BJ (cell line): ENCODE measurements around the gene OR4D1. TPM values are rescaled to one million over a fixed set of nuclear protein-coding genes. Genes with fewer than 3 reads are reported as not detected.
"Not testable (repeated sequence)": the region's sequence is repeated elsewhere in the genome, so short reads cannot be mapped to it uniquely, and the experiment has no call there.

Experiments used
- CTCF ChIA-PET: fragments of 350-600 bp; formaldehyde crosslinking; extraction: SDS; loops from one replicate; lab custom pipeline; 2021; ENCODE audit warnings: antibody characterized with exemption, inconsistent platforms; lab: Yijun Ruan, JAX
- POLR2A ChIA-PET: fragments of 300-600 bp; sonication (Branson Sonifier 250); formaldehyde crosslinking; extraction: SDS; loops from one replicate; lab custom pipeline; 2021; ENCODE audit warnings: antibody characterized with exemption; lab: Charles Lee
- DNase-seq: peaks from one replicate; pipeline ENCODE4 v3.0.0-alpha.2; 2011; ENCODE audit warnings: low read depth
- H3K27me3 ChIP-seq: 2 replicates; pipeline ENCODE4 v1.6.0; 2011; ENCODE audit warnings: low read length; ENCODE audit not compliant: control insufficient read depth, insufficient read depth
- H3K36me3 ChIP-seq: 2 replicates; pipeline ENCODE4 v1.5.1; 2011; ENCODE audit warnings: low read length; ENCODE audit not compliant: control insufficient read depth, insufficient read depth
- H3K4me3 ChIP-seq: 2 replicates; pipeline ENCODE4 v1.5.1; 2011; ENCODE audit warnings: low read depth, mild to moderate bottlenecking, control low read depth, low read length
- polyA minus RNA-seq: library from RNA; depleted of rRNA, polyadenylated mRNA; stranded (reverse); fragments of >200 nt; gene quantifications from 2 replicates; pipeline ENCODE4 v1.2.3, GENCODE V29; 2011; rRNA and poly(A)+ RNA removed
- polyA plus RNA-seq: library from polyadenylated mRNA; depleted of rRNA; stranded (reverse); fragments of >200 nt; gene quantifications from 2 replicates; pipeline ENCODE4 v1.2.3, GENCODE V29; 2011; rRNA removed
- TF ChIP-seq, protein P1 (sequence below): IDR thresholded peaks from 2 replicates; pipeline ENCODE4 v1.5.1; 2011; ENCODE audit warnings: low read depth, mild to moderate bottlenecking, control low read depth, inconsistent platforms, low read length, moderate library complexity; ENCODE audit not compliant: insufficient read depth

The OR4D1 gene
- polyA plus RNA-seq: not detected in 2 replicates
- not detected in 2 replicates for polyA minus RNA-seq

DNA sequence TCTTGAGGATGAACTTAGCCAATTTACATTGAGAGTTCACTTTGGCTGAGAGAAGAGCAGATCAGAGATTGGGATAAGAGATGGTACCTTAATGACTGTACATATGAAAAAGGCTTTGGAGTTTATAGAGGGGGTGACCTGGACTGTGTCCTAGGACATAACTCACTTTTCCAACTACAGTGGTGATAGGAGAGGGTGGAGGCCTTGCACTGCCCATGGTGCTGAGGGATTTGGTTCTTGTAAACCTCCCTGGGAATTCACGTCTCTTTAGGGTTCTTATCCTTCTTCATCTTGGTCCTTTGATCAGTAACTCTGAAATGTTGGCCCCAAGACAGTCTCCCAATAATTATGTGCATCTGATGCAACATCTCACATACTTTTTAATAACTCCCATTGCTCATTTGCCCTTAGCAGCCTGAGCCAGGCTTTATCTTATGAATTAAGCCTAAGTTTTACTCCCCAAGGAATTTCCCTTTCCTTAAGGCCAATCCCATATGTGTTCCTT is at the start of gene OR4D1:
OR4D1 (plus strand) TSS at position 455 of the 505 bp plus-strand sequence. CDS start 6,770 bp downstream, outside the sequence.
- H3K36me3 ChIP-seq: no peaks in the 10 kb centered on the region
- H3K4me3 ChIP-seq: no peak within 1 kb of the TSS
- ChIA-PET POLR2A (no interaction called here), CTCF (no interaction called here)
- no peak for DNase-seq
- H3K27me3 ChIP-seq: peaks cover 4% of the 10 kb centered on the region
- TF ChIP-seq, protein P1, sequence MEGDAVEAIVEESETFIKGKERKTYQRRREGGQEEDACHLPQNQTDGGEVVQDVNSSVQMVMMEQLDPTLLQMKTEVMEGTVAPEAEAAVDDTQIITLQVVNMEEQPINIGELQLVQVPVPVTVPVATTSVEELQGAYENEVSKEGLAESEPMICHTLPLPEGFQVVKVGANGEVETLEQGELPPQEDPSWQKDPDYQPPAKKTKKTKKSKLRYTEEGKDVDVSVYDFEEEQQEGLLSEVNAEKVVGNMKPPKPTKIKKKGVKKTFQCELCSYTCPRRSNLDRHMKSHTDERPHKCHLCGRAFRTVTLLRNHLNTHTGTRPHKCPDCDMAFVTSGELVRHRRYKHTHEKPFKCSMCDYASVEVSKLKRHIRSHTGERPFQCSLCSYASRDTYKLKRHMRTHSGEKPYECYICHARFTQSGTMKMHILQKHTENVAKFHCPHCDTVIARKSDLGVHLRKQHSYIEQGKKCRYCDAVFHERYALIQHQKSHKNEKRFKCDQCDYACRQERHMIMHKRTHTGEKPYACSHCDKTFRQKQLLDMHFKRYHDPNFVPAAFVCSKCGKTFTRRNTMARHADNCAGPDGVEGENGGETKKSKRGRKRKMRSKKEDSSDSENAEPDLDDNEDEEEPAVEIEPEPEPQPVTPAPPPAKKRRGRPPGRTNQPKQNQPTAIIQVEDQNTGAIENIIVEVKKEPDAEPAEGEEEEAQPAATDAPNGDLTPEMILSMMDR: no peak

DNA sequence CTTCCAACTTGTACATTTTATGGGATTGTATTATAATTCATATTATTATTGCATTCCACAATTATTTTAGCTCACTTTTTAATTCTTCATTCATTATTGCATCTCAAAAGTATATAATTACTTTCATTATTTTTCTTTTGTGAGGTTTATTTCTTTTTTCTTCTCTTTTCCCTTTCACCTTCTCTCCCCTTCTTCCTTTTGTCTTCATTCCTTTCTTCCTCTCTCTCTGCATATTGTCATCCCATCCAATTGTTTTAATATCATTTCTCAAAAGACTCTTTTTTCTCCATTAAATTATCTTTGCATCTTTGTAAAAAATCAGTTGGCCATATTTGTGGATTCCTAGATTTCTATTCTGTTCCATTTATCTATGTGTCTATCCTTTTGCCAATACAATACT is 47.7 kb upstream of the OR4D1 start:
- DNase-seq: no peak
- TF ChIP-seq, protein P1: no peak
- Histone ChIP-seq H3K27me3 (no peaks in the 10 kb centered on the region), H3K4me3 (no peak overlapping the region), H3K36me3 (no peaks in the 10 kb centered on the region)
- POLR2A ChIA-PET: no interaction called here
- CTCF ChIA-PET: interaction anchor here (1.6 kb wide), 1 partner anchor 12 kb away, joined by 7 read pairs; no protein-coding TSS in a partner anchor

DNA sequence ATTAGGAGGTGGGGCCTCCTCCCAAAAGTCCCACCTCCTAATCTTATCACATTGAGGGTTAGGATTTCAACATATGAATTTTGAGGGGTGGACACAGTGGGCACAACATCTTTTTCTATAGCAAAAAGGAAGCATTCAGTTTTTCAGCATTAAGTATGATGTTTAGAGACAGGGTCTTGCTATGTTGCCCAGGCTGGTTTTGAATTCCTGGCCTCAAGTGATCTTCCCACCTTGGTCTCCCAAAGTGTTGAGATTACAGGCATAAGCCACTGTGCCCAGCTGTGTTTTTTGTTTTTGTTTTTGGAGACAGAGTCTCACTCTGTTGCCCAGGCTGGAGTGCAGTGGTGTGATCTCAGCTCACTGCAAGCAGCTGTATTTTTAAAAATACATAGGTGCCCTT is 46.3 kb upstream of the OR4D1 start:
- H3K36me3 ChIP-seq, POLR2A ChIA-PET, H3K27me3 ChIP-seq, H3K4me3 ChIP-seq, DNase-seq: not testable (repeated sequence)
- CTCF ChIA-PET: interaction anchor here (1.0 to 1.3 kb wide), 3 partner anchors 11 to 1090 kb away, joined by 3 to 5 read pairs (median 4); no protein-coding TSS in a partner anchor

DNA sequence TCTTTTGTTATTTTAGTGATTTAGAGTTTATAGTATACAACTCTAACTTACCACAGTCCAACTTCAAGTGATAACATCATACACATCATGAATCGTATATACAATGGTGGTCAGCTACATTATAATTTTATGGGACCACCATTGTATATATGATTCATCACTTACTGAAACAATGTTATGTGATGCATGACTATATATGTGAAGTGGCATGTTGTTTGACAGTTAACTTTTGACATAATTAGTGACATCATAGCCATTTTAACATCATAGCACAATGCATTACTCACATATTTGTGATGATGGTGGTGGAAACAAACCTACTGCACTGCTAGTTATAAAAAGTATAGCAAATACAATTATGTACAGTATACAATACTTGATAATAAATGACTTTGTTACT is 43.1 kb upstream of the OR4D1 start:
- TF ChIP-seq, protein P1: no peak
- CTCF ChIA-PET: no interaction called here
- no peak for DNase-seq

GRCh38 chr17:58107306-58107705 is 40.9 kb upstream of the OR4D1 start:
- POLR2A ChIA-PET: no interaction called here

More for the DNA sequence above, 43.1 kb upstream of the OR4D1 start:
- Histone ChIP-seq H3K4me3 (no peak overlapping the region), H3K27me3 (no peaks in the 10 kb centered on the region), H3K36me3 (no peaks in the 10 kb centered on the region)
- POLR2A ChIA-PET: no interaction called here

More at GRCh38 chr17:58107306-58107705, 40.9 kb upstream of the OR4D1 start:
- H3K36me3 ChIP-seq: no peaks in the 10 kb centered on the region
- H3K4me3 ChIP-seq: no peak overlapping the region
- TF ChIP-seq, protein P1: no peak
- no peak for DNase-seq
- CTCF ChIA-PET: interaction anchor here (0.6 to 0.9 kb wide), 2 partner anchors 247 to 358 kb away, joined by 3 read pairs; no protein-coding TSS in a partner anchor
- no peaks in the 10 kb centered on the region for H3K27me3 ChIP-seq
